ENCODE data around the gene CA12.
"Not testable (repeated sequence)": the region's sequence is repeated elsewhere in the genome, so short reads cannot be mapped to it uniquely, and the experiment has no call there.

Gene CA12
- 0 to 0.04 reads per million in 2 experiments for total RNA-seq

DNA sequence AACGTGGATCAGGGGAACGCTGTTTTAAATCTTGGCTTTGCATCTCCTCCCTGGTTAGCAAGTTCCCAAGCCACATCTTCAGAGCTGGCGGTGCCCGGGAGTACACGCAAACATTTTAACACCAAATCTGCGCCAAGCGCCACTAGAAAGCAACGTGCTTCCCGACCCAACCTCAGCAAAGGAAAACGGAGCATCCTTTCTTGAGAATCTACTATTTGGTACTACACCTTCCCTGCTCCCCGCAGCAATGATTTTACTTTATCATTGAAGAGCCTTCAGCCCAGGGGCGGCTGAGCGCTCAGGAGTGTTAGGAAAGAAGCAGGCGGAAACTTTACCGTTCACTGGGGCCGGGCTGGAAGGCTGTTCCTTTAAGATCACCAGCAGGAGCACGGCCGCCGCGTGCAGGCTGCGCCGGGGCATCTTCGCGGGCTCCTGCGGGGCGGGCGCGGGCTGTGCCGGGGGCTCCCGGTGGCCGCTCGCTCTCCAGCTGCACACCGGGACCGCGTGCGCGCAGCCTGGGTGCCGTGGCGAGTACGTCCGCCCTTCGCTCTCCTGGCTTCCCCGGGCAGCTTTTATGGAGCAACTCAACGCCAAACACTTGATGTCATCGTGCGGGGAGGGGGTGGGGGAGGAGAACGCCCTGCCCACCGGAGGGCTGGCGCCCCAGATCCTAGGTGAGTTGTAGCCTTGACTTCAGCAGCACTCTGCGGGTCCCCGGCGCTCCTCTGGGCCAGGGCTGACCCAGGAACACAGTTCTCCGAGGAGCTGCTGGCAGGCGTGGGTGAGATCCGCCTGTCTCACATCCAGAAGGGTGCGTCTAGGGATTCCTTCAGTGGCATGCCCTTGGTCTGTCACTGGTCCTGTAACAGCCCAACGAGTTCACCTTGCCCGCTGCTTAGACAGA is at the start of gene CA12:
Gene CA12, minus strand, starts transcription at position 546 of the 904 bp plus-strand sequence. Its CDS starts 126 bp downstream, at position 420.
- no peak for DNase-seq (ENCODE audit: low read depth)

DNA sequence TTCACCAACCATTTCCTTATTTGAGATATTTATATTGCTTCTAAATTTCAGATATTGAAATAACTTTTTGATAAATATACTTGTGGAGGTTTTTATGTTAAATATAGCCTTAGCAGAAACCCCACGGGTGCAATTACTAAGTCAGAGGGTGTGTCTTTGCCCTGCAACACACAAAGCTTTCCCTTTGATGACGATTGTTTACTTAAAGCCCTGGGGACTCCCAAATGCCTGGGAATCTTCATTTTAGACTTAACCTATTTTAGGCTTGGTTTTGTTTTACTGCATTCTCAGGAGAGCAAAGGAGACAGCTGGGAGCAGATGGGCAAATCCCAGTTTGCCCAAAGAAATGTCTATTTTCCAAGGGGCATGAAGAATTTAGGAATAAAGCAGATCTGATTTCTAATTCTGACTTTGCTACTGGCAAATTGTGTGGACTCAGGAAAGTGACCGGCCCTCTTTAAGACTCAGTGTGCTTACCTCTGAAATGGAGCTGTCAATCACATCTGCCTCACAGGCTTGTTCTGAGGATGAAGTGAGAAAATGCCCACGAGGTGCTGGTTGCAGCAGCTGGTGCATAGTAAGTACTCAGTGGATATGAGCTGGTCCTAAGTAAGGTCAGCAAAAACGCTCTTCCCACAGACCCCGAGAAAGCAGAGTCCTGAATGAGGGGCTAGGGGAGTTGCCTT is 49.3 kb upstream of the CA12 start:
- DNase-seq (ENCODE audit: low read depth) = no peak

DNA sequence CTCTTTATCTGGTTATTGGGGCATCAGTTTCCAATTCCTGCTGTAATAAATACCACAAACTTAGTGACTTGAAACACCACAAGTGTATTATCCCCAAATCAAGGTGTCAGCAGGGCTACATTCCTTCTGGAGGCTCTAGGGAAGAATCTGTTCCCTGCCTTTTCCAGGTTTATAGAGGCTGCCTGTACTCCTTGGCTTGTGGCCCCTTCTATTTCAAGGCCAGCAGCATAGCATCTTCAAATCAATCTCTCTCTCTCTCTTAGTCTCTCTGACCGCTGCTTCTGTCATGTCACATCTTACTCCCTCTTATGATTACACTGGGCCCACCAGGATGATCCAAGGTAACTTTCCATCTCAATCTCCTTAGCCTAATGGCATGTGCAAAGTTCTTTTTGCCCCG is 44.9 kb upstream of the CA12 start:
- DNase-seq (ENCODE audit: low read depth) = no peak

DNA sequence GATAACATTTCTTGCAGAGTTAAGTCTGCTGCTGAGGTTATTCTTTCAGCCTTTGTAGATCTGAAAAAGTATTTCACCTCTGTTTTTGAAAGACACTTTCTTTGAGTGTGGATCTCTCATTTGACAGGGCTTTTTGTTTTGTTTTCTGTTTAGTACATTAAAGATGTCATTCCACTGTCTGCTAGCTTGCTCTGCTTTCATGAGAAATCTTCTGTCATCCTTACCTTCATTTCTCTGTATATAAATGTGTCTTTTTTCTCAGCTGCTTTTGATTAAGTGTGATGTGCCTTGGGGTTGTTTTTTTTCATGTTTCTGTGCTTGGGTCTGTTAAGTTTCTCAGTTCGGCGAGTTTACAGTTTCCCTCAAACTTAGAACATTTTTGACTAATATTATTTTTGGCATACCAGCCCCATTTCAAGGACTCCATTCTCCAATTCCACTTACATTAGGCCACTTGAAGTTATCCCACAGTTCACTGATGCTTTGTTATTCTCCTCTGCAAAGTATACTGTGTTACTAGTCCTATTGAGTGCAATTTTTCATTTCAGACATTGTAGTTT is 43.9 kb upstream of the CA12 start:
- no peak for DNase-seq (ENCODE audit: low read depth)

DNA sequence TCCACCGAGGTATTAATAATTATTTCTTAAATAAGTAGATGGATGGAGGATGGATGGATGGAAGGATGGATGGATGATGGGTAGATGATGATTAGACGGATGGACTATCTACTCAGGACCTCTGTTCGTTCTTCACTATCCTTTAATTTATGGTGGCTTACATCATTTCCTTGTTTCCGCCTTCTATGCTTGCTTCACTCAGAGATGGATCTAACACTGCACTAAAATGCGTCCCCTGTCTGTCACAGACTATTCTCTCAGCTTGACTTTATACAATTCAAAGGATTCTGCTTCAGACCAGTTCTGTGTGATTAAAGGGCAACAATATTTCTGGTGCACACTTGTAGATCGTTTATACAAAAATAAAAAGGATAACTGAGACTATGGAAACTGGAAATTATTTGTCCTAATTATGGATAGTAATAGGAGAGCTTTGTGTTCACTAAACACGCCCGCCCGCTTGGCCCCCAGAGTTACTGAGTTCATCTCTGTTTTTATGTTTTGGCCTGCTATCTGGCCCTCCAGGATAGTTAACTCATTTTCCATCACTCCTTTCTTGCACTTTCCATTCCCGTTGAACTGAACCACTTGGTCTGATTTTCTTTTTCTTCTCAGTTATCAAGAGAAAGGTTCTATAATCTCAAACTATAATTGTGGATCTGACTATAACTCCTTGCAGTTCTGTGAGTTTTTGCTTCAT is 41.4 kb upstream of the CA12 start:
- no peak for DNase-seq (ENCODE audit: low read depth)

DNA sequence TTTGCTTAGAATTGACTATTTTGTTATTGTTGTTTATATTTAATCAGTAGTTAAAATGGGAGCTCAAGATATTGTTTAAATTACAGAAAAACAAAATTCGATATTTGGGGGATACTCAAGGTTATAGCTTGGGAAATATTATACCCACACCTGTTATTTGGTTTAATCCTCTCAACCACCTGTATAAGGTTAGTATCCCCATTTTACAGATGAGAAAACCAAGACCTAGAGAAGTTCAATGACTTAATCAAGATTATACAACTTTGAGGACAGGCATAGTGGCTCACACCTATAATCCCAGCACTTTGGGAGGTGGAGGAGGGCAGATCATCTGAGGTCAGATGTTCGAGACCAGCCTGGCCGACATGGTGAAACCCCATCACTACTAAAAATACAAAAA is 39.8 kb upstream of the CA12 start:
- no peak for DNase-seq (ENCODE audit: low read depth)

DNA sequence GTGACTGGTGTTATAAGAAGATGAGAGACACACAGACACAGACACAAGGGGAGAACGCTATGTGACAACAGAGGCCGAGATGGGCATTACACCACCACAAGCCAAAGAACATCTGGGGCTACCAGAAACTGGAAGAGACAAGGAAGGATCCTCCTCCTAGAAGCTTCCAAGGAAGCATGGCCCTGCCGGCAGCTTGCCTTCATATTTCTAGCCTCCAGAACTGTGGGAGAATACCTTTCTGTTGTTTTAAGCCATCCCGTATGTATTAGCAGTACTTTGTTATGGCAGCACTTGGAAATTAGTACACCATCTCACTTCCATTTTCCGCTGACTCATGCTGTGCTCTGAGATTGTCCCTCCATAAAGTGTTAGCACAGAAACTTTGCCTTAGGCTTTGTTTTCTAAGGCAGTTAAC is 38.7 kb upstream of the CA12 start:
- no peak for DNase-seq (ENCODE audit: low read depth)

DNA sequence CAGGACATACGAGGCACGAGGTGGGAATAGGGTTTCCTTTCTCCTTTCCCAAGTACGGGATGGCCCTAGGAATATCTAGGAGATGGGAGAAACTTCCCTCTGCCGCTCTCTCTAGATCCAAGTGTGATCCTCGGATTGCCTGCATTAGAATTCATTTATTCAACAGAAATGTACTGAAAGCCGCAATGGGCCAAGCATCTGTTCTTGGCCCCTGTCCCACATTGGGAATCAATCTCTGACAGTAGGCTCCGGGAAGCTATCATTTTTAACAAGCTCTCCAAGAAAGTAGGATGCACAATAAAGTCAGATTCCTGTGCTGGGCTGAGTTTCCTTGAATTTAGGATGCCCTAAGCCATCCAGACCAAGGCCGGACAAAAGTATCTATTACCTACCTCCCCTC is 37.2 kb upstream of the CA12 start:
- DNase-seq (ENCODE audit: low read depth) = no peak

DNA sequence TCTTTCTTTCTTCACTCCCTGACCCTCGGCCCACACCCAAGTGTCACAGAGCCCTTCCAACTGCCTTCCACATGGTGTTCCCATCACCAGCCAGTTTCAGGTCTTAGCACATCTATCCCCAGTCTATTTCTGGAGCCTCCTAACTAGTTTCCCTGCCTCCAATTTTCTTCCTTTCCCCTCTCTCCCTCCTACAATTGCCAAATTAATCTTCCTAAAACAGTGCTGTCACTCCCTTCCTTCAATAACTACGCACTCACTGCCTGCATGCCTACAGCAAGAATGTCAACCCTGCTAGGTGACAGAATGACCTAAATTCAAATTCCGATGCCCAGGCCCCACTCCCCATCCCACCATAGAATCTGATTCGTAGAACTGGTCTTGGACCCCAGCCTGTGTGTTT is 36.1 kb upstream of the CA12 start:
- no peak for DNase-seq (ENCODE audit: low read depth)

DNA sequence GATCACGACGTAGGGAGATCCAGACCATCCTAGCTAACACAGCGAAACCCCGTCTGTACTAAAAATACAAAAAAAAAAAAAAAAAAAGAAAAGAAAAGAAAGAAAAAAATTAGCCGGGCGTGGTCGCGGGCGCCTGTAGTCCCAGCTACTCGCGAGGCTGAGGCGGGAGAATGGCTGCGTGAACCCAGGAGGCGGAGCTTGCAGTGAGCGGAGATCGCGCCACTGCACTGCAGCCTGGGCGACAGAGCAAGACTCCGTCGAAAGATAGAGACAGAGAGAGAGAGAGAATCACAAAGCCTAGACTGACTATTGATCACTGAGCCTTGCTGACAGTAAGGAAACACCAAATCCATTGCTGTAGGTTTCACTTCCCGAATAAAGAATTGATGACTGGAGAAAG is 35.6 kb upstream of the CA12 start:
- DNase-seq (ENCODE audit: low read depth) = not testable (repeated sequence)

DNA sequence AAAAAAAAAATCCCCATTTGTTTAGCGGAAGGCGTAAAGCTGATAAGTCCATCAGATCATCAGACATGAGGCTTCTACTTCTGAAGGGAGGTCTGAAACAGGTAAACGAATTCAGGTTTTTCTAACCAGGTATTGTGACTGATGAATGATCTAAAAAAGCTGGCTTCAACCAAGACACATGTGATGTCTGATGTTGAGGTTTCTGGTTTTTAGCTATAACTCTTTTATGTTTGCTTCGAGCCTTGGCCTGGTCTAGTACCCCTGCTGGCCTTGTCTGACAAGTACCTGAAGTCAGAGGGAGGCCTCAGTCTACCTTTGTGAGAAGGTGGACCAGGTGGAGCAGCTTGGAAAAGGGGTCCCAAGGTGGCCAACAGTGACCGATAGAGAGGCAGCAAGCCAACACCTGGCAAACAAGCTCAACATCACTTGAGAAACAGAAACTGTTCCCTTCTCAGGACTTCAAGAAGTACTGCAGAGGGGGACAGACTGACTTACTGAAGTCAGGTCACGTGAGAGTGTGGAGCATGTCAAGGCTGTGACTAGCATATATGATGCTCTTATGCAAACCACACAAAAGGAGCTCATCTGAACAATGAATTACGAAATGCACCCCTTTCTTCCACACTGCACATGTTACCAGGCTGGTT is 33.0 kb upstream of the CA12 start:
- no peak for DNase-seq (ENCODE audit: low read depth)

DNA sequence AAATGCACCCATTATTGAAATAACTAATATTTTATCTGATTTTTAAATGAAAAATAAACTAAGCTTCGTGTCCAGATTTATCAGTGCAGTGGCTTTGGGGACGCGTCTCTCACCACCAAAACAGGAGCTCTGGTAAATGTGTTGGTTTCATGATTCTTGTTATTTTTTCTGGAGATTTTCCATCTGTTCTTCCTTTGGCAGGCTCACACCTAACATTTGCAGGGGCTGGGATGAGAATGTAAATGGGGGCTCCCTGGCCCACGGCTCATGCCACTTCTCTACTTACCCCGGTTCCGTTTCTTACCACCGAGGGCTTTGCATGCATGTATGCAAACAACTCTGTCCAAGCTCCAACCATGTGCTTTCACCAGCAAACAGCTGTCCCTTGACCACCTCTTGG is 30.9 kb upstream of the CA12 start:
- no peak for DNase-seq (ENCODE audit: low read depth)

DNA sequence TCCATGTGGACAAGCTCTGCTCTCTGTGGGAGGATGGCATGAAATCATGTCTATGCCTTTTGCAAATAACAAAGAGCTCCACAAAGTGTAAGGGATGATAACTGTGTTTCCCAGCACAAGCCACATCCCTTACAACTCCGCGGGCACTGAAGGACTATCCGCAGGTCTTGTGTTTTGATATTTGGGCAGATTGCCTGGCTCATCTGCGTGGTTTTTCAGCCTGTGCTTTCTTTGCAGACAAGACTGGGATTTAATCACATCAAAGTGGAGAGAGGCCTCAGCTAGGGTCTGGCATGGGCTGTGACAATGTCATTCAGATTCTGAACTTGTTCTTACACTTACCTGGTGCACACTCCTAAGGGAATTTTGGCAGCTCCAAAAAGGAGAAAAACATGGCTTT is 30.2 kb upstream of the CA12 start:
- DNase-seq (ENCODE audit: low read depth) = no peak

DNA sequence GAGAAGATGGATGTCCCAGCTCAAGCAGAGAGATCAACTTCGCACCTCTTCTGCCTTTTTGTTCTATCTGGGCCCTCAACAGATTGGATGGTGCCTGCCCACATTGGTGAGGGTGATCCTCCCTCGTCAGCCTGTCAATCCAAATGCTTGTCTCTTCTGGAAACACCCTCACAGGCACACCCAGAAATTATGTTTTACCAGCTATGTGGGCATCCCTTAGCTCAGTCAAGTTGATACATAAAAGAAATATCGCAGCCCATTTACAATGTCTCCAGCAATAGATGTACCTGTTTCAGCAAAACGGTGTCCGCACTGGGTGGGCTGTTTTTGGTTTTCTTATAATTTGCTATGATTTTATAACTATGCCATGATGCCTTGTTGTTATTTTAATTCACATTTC is 27.5 kb upstream of the CA12 start:
- no peak for DNase-seq (ENCODE audit: low read depth)

DNA sequence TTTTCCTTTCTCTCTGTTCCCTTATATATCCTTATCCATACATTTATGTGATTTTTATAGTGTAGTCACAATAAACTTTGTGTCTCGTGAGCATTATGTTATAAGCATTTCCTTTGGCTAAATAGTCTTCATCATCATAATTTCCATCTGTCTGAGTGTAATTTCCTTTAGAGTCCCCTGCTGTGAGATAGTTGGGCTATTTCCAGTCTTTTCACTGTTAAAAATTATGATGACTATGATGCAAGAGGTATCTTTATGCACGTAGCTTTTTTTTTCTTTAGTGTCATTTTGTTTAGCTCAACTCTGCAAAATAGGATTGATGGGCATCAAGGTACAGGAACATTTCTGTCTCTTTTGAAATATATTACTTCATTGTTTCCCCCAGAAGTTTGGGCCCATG is 26.9 kb upstream of the CA12 start:
- no peak for DNase-seq (ENCODE audit: low read depth)

DNA sequence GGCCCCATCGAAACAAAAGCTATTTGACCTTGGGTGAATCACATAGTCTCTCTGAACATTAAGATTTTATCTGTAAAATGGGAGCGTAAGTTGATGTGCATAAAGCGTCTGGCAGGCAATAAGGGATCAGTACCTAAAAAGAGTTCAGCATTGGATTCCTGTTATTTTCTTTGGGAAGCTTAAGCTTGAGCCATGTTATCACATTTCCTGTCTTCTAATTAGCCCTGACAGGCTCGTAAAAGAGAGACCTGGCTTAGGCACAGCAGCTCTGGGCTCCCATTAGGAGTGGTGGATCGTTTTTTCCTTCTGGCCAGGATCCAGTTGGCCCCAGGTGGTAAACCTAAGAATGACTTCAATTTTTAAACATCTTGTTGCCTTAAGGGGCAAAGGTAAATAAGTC is 26.0 kb upstream of the CA12 start:
- DNase-seq (ENCODE audit: low read depth) = no peak

DNA sequence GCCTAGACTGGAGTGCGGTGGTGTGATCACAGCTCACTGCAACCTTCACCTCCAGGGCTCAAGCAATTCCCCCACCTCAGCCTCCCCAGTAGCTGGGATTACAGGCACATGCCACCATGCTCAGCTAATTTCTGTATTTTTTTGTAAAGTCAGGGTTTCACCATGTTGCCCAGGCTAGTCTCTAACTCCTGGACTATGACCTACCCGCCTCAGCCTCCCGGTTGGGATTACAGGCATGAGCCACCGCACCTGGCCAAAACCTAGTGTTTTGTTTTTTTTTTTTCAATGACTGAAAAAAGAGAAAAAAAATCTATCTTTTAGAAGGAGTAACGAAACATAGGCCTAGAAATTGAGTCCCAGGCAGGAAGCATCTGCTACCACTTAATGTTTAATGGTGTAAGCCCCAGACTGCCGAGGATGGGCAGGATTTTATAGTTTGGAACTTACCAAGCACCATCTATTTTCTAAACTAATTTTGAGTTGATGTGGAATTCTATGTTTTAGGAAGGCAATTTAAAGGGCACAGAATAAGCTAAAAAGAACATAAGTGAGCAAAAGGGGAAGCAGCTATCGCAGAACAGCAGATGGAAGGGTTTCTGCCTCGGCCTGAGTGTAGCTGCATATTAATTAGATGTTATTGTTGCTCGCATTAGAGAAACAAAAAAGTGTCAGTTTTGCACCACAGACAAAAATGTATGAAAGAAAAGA is 24.2 kb upstream of the CA12 start:
- DNase-seq (ENCODE audit: low read depth) = no peak

DNA sequence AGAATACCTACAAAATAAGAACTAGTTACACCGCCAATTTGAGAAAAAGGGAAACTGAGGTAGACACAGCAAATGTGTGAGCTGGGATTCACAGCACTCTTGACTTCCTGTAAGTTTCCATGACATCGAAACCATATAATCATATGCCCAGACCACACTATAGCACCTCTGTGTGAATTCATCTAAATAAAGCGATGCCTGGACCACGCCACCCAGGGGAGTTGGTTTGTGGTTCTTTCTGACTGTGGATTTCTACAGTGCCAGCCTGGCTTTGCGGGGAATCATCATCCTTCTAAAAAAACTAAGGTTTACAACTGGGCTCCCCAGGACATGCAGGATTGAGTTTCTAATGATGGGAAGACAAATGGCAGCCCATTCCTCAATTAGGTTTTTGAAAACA is 23.5 kb upstream of the CA12 start:
- DNase-seq (ENCODE audit: low read depth) = no peak

DNA sequence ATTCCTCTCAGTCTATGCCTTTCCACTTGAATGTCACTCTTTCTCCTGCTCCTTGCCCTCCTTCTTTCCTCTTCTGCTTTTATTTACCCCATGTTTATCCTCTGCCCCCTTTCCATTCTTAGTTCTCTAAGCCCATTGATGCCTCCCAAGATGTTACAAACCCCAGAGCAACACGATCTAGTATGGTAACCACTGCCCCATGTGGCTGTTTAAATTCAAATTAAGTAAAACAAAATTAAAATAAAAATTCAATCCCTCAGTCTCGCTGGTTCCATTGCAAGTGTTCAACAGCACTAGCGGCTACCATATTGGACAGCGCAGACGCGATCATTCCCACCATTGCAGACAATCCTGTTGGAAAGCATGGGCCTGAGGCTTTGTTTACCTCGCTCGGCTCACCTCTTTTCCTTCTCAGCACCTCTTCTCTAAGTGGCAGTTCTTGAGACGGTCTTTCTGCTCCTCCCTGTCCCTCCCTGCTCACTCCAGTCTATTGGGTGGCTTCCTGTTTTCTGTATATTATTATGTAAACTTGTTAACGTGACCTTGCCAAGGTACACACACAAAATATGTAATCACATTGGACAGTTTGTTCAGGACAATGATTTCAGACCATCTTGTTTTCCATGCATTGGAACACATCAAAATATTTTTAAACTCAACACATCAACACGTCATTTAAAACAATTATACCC is 21.8 kb upstream of the CA12 start:
- DNase-seq (ENCODE audit: low read depth) = no peak

DNA sequence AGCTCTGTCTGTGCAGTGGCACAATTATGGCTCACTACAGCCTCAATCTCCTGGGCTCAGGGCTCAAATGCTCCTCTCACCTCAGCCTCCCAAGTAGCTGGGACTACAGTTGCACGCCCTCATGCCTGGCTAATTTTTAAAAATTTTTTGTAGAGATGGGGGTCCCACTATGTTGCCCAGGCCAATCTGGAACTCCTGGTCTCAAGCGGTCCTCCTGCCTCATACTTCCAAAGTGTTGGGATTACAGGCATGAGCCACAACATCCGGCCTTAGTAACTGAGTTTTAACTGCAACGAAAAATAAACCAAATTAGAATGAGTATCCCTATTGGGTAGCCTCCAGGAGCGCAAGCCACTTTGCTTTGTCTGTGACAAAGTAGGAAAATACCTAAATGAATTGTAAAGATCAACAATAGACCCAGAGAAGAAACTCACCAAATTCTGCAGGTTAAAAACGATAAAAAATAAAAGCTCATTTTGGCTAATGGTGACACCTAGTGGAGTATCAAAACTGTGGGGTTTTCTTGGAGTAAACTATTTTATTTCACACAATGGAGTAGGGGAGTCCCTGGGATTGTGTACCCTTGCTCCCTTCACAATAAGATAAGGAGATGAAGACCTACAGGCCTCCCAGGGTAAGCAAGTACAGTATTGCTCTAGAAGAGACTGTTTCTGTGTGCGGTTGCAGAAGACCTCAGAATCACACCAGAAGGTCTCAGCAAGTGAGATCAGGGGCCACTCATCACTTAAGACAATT is 21.0 kb upstream of the CA12 start:
- no peak for DNase-seq (ENCODE audit: low read depth)

Data from T follicular helper cell (primary cell).